ENCODE results near the gene CELSR1. TPM values are rescaled to one million over a fixed set of nuclear protein-coding genes. Genes with fewer than 3 reads are reported as not detected.

The CELSR1 gene
- total RNA-seq, 1 experiment from 2014 or later, result 19.6 TPM

DNA sequence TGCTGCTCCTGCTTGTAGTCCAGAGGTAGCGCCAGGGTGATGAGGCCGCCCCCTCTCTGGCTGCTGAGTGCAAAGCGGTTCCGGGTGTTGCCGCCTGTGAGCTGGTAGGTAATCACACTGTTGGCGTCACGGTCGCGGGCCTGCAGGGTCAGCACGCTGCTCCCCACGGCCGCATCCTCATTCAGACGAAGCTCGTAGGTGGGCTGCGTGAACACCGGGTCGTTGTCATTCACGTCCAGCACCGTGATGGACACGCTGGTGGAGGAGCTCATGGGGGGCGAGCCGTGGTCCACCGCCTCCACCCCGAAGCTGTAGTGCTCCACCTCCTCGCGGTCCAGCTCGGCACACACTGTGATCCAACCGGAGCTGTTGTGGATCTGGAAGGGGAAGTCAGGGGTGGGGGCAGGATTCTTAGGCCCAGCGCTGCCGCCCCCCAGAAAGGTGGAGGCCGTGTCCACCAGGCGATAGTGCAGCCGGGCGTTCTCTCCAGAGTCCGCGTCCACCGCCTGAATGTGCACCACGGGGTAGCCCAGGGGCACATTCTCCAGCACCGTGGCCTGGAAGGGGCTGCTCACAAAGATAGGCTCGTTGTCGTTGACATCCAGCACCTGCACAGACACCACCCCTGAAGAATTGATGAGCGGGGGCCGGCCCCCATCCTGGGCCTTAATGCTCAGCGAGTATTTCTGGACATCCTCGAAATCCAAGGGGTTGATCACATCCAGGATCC lies 2.4 kb downstream of the CELSR1 start:
- H3K9ac ChIP-seq (ENCODE audit: low read length), result no peak overlapping the region
- no peak overlapping the region for H3K4me2 ChIP-seq (ENCODE audit: low read length)
- intact Hi-C loops (cut with micrococcal nuclease), result loop anchor here (10.0 kb wide), 1 partner anchor 80 kb away; no protein-coding TSS in a partner anchor
- H4K20me1 ChIP-seq (ENCODE audit: insufficient read depth), result no peaks in the 10 kb centered on the region
- no peak overlapping the region for H2AFZ ChIP-seq (ENCODE audit: low read depth, low read length, poor library complexity, severe bottlenecking)
- ATAC-seq (no peak), DNase-seq (ENCODE audit: low read depth, low spot score) (no peak)
- POLR2A ChIA-PET, result no interaction called here
- H3K4me3 ChIP-seq (replicated peaks in 1 of 2; ENCODE audit: low read depth in 1 of 2, low read length in 2 of 2), result no peak overlapping the region
- RAD21 ChIA-PET (ENCODE audit: low non-redundant PET in 1 of 2, low total read pairs in 2 of 2, uncharacterized antibody in 2 of 2, unreplicated experiment in 2 of 2), result no interaction called here
- peaks cover 18% of the 10 kb centered on the region for H3K79me2 ChIP-seq (ENCODE audit: insufficient read depth, low read length)
- TF ChIP-seq ZBTB33 (IDR thresholded peaks at IDR 0.05; ENCODE audit: extremely low read depth, insufficient replicate concordance, low read length) (no peak), CTCF (IDR thresholded peaks at IDR 0.05 in 2 of 3, conservative IDR thresholded peaks at IDR 0.05 in 1 of 3; ENCODE audit: borderline replicate concordance in 1 of 3, insufficient read depth in 1 of 3, low read depth in 2 of 3, low read length in 2 of 3) (no peak), EZH2 (IDR thresholded peaks at IDR 0.05) (no peak), POLR2AphosphoS5 (IDR thresholded peaks at IDR 0.05; ENCODE audit: low read depth, low read length) (no peak)
- H3K9me2 ChIP-seq (ENCODE audit: insufficient read depth), result no peaks in the 10 kb centered on the region
- BruUV-seq (replicated peaks), result no TSS peak
- no peaks in the 10 kb centered on the region for H3K36me3 ChIP-seq (ENCODE audit: control insufficient read depth in 1 of 2, insufficient read depth in 2 of 2, low read length in 2 of 2)
- peaks cover 10 to 19% of the 10 kb centered on the region in 2 experiments for H3K4me1 ChIP-seq (ENCODE audit: control insufficient read depth in 1 of 2, insufficient read depth in 2 of 2, low read length in 2 of 2)
- peaks cover 0 to 14% of the 10 kb centered on the region in 2 experiments; a peak in 1 of 4 replicates for H3K9me3 ChIP-seq (ENCODE audit: control insufficient read depth in 1 of 2, insufficient read depth in 1 of 2, low read depth in 1 of 2, low read length in 2 of 2)
- H3K27ac ChIP-seq (ENCODE audit: low read depth, low read length), result no peak overlapping the region
- H3K27me3 ChIP-seq (ENCODE audit: insufficient read depth, low read length), result no peaks in the 10 kb centered on the region
- CTCF ChIA-PET, result no interaction called here
